Endothelial cell of umbilical vein (primary cell): ENCODE data around the gene ANKFN1. TPM values are rescaled to one million over a fixed set of nuclear protein-coding genes. Genes with fewer than 3 reads are reported as not detected.

Experiments
- BruUV-seq: library from RNA; stranded (reverse); fragments of 400-500 nt; replicated peaks from 2 replicates; lab custom pipeline; 2021; lab: Mats Ljungman, UMichigan
- CTCF ChIA-PET: fragments of 300-600, 350-600 bp; sonication (Branson Sonifier 250); formaldehyde crosslinking; loops from one replicate; lab custom pipeline; 2021; ENCODE audit warnings: antibody characterized with exemption, inconsistent platforms; lab: Charles Lee
- POLR2A ChIA-PET: fragments of 300-600, 350-600 bp; sonication (Branson Sonifier 250); formaldehyde crosslinking; loops from one replicate; lab custom pipeline; 2021; ENCODE audit warnings: antibody characterized with exemption, inconsistent platforms; lab: Charles Lee
- DNase-seq: peaks from one replicate; pipeline ENCODE4 v3.0.0-alpha.2; 2011; ENCODE audit warnings: low read depth, low spot score
- FAIRE-seq: peaks from 2 replicates; lab custom pipeline; 2011; peaks lifted over from hg19 to GRCh38; lab: Jason Lieb, UNC
- H2AFZ ChIP-seq: 2 replicates; pipeline ENCODE4 v1.6.0; 2012; ENCODE audit warnings: low read depth, low read length, control low read depth, inconsistent platforms
- H3K27ac ChIP-seq: 2 replicates; pipeline ENCODE4 v1.5.1; 2011; ENCODE audit warnings: low read depth, mild to moderate bottlenecking, control low read depth, low read length, moderate library complexity; ENCODE audit not compliant: insufficient read depth
- H3K27me3 ChIP-seq, 2 experiments: 2 replicates each; pipeline versions ENCODE4 v1.6.0 to v1.6.1; 2011; ENCODE audit warnings: low read length in 2 of 2, mixed read lengths in 1 of 2; ENCODE audit not compliant: control insufficient read depth in 2 of 2, insufficient read depth in 2 of 2
- H3K36me3 ChIP-seq, 2 experiments: 2 replicates in 1 of 2; 3 replicates in 1 of 2; pipeline ENCODE4 v1.5.1; 2011; ENCODE audit warnings: low read length in 2 of 2, mild to moderate bottlenecking in 1 of 2, moderate library complexity in 1 of 2; ENCODE audit not compliant: control insufficient read depth in 2 of 2, insufficient read depth in 2 of 2; ENCODE audit errors: extremely low read depth in 1 of 2
- H3K4me1 ChIP-seq: 3 replicates; pipeline ENCODE4 v1.5.1; 2011; ENCODE audit warnings: mild to moderate bottlenecking, low read length; ENCODE audit not compliant: control insufficient read depth, insufficient read depth; ENCODE audit errors: extremely low read depth
- H3K4me2 ChIP-seq: 2 replicates; pipeline ENCODE4 v1.6.1; 2011; ENCODE audit warnings: low read length, control low read depth, mixed read lengths; ENCODE audit not compliant: insufficient read depth
- H3K4me3 ChIP-seq, 3 experiments: fragments of 200-600 bp in 1 of 3; sonication (generic), shearing (Covaris generic) in 1 of 3; replicated peaks in 1 of 3; 2 replicates each; pipeline ENCODE4 v1.5.1; 2011 to 2016; ENCODE audit warnings: control low read depth in 3 of 3, low read length in 3 of 3, mild to moderate bottlenecking in 2 of 3, inconsistent platforms in 1 of 3, low read depth in 1 of 3, moderate library complexity in 1 of 3; ENCODE audit not compliant: insufficient read depth in 1 of 3
- H3K79me2 ChIP-seq: 2 replicates; pipeline ENCODE4 v1.6.0; 2012; ENCODE audit warnings: low read length, inconsistent platforms; ENCODE audit not compliant: control insufficient read depth, insufficient read depth
- H3K9ac ChIP-seq: replicated peaks from 2 replicates; pipeline ENCODE3; 2011; ENCODE audit warnings: low read length, control low read depth; ENCODE audit not compliant: insufficient read depth; ENCODE audit errors: extremely low read depth
- H3K9me1 ChIP-seq: replicated peaks from 3 replicates; pipeline ENCODE4 v1.6.0; 2011; ENCODE audit warnings: mild to moderate bottlenecking, low read length; ENCODE audit not compliant: control insufficient read depth, insufficient read depth; ENCODE audit errors: extremely low read depth
- H3K9me3 ChIP-seq: replicated peaks from 2 replicates; pipeline ENCODE4 v1.5.1; 2012; ENCODE audit warnings: low read length, inconsistent platforms; ENCODE audit not compliant: control insufficient read depth, insufficient read depth
- H4K20me1 ChIP-seq: replicated peaks from 2 replicates; pipeline ENCODE3; 2011; ENCODE audit warnings: mild to moderate bottlenecking, low read length; ENCODE audit not compliant: control insufficient read depth, insufficient read depth; ENCODE audit errors: extremely low read depth
- EZH2 ChIP-seq: IDR thresholded peaks from 2 replicates; pipeline ENCODE4 v1.6.1; 2012; ENCODE audit warnings: borderline replicate concordance, low read depth, mild to moderate bottlenecking, moderate library complexity, low read length, inconsistent platforms; ENCODE audit not compliant: severe bottlenecking
- FOS ChIP-seq: IDR thresholded peaks from 2 replicates; pipeline ENCODE4 v1.6.1; 2011; ENCODE audit warnings: mild to moderate bottlenecking, low read length, moderate library complexity, borderline replicate concordance; ENCODE audit not compliant: insufficient read depth
- GATA2 ChIP-seq: IDR thresholded peaks from 2 replicates; pipeline ENCODE4 v1.7.0; 2011; ENCODE audit warnings: low read depth, mild to moderate bottlenecking, moderate library complexity, mixed read lengths, low read length; ENCODE audit not compliant: insufficient read length, insufficient read depth
- JUN ChIP-seq: IDR thresholded peaks from 2 replicates; pipeline ENCODE4 v1.6.1; 2011; ENCODE audit warnings: borderline replicate concordance, low read depth; ENCODE audit not compliant: insufficient read length, insufficient read depth
- MAX ChIP-seq: IDR thresholded peaks from 2 replicates; pipeline ENCODE4 v1.6.1; 2011; ENCODE audit not compliant: insufficient read depth, insufficient read length
- MYC ChIP-seq: IDR thresholded peaks from one replicate; pipeline ENCODE4 v1.6.1; 2011; ENCODE audit warnings: mild to moderate bottlenecking, low read depth, low read length
- POLR2A ChIP-seq: IDR thresholded peaks from 2 replicates; pipeline ENCODE4 v1.6.1; 2012; ENCODE audit warnings: low read depth, mild to moderate bottlenecking, control low read depth, low read length
- POLR2AphosphoS5 ChIP-seq: IDR thresholded peaks from 2 replicates; pipeline ENCODE4 v1.6.1; 2012; ENCODE audit warnings: low read depth, mild to moderate bottlenecking, control low read depth, low read length, moderate library complexity; ENCODE audit not compliant: insufficient read depth
- dilution Hi-C: fragments of 300-500 bp; cut with MboI; formaldehyde crosslinking; loops from one replicate; pipeline ENCODE4 v1.15.0; 2019; ENCODE audit warnings: low sequenced_read_pairs; ENCODE audit not compliant: extremely low pct_ligation_motif_present
- intact Hi-C: fragments of 100-400 bp; cut with micrococcal nuclease; formaldehyde crosslinking; loops from one replicate; pipeline ENCODE4 v1.10.0; 2022
- polyA plus RNA-seq, 4 experiments: library from polyadenylated mRNA; depleted of rRNA in 3 of 4; stranded (reverse) in 3 of 4; unstranded in 1 of 4; fragments of >200 nt; gene quantifications; 2 replicates each; pipeline versions ENCODE4 v1.2.1 to v1.2.3, GENCODE V29; 2011 to 2012; ENCODE audit warnings: missing spikeins in 1 of 4
- total RNA-seq: library from RNA; stranded (reverse); gene quantifications from 2 replicates; pipeline ENCODE4 v1.2.3, GENCODE V29; 2021
- TF ChIP-seq, protein P1 (sequence below), 2 donors: IDR thresholded peaks; 1 replicate in 1 of 2; 2 replicates in 1 of 2; pipeline ENCODE4 v1.5.1; 2011; ENCODE audit warnings: low read length in 2 of 2, mild to moderate bottlenecking in 2 of 2, moderate library complexity in 2 of 2, control low read depth in 1 of 2, inconsistent platforms in 1 of 2, low read depth in 1 of 2; ENCODE audit not compliant: insufficient read depth in 1 of 2; ENCODE audit errors: extremely low read depth in 1 of 2

The ANKFN1 gene
- total and polyA plus RNA-seq, 2 donors (not counting 3 experiments of a cell fraction or from before 2014, with no cell fraction given): 0.15 TPM; not detected in 1

GRCh38 chr17:56393156-56393555 lies 239.9 kb downstream of the ANKFN1 start:
- intact Hi-C loops (no loop called here), dilution Hi-C loops (no loop called here)
- POLR2A ChIA-PET: no interaction called here
- Histone ChIP-seq H2AFZ (no peak overlapping the region), H3K9me3 (no peaks in the 10 kb centered on the region), H3K9me1 (no peaks in the 10 kb centered on the region), H3K4me1 (no peaks in the 10 kb centered on the region), H3K27me3 (no peaks in the 10 kb centered on the region), H4K20me1 (no peaks in the 10 kb centered on the region), H3K9ac (no peak overlapping the region), H3K36me3 (no peaks in the 10 kb centered on the region), H3K27ac (no peak overlapping the region), H3K79me2 (no peaks in the 10 kb centered on the region), H3K4me2 (no peak overlapping the region), H3K4me3 (no peak overlapping the region)
- DNase-seq (no peak), FAIRE-seq (no peak)
- no peak for TF ChIP-seq POLR2A
- TF ChIP-seq POLR2AphosphoS5: no peak
- TF ChIP-seq EZH2: no peak
- TF ChIP-seq, protein P1, sequence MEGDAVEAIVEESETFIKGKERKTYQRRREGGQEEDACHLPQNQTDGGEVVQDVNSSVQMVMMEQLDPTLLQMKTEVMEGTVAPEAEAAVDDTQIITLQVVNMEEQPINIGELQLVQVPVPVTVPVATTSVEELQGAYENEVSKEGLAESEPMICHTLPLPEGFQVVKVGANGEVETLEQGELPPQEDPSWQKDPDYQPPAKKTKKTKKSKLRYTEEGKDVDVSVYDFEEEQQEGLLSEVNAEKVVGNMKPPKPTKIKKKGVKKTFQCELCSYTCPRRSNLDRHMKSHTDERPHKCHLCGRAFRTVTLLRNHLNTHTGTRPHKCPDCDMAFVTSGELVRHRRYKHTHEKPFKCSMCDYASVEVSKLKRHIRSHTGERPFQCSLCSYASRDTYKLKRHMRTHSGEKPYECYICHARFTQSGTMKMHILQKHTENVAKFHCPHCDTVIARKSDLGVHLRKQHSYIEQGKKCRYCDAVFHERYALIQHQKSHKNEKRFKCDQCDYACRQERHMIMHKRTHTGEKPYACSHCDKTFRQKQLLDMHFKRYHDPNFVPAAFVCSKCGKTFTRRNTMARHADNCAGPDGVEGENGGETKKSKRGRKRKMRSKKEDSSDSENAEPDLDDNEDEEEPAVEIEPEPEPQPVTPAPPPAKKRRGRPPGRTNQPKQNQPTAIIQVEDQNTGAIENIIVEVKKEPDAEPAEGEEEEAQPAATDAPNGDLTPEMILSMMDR (IDR thresholded peaks at IDR 0.05; ENCODE audit: extremely low read depth in 1 of 2, insufficient read depth in 1 of 2, low read depth in 1 of 2, low read length in 2 of 2): no peak
- no peak for TF ChIP-seq MAX
- no peak for TF ChIP-seq JUN
- no peak for TF ChIP-seq GATA2
- TF ChIP-seq MYC: no peak
- no peak for TF ChIP-seq FOS
- CTCF ChIA-PET: no interaction called here
- no TSS peak for BruUV-seq
